ENCODE measurements around the gene RACGAP1.

- no peak for TF ChIP-seq POLR2A (IDR thresholded peaks at IDR 0.05)
- no peak for TF ChIP-seq CTCF (IDR thresholded peaks at IDR 0.05)
These were observed 7.2 kb upstream of the RACGAP1 start for GRCh38 chr12:50032515-50032853.
